Smooth muscle cell (in vitro differentiated cells): ENCODE data around the gene CGB7. TPM values are rescaled to one million over a fixed set of nuclear protein-coding genes. Genes with fewer than 3 reads are reported as not detected.

Source experiments
- DNase-seq: peaks from one replicate; lab custom pipeline; 2025; ENCODE audit not compliant: unreplicated experiment; lab: John Stamatoyannopoulos, UW
- H2AFZ ChIP-seq: fragments of 200-600 bp; sonication (generic); 2 replicates; pipeline ENCODE4 v1.6.0; 2016; ENCODE audit warnings: antibody characterized with exemption, low read depth, mild to moderate bottlenecking
- H3F3A ChIP-seq: fragments of 200-600 bp; sonication (generic); 2 replicates; pipeline ENCODE4 v1.6.0; 2017; ENCODE audit warnings: antibody characterized with exemption, low read depth
- H3K27ac ChIP-seq: fragments of 200-600 bp; sonication (generic); 2 replicates; pipeline ENCODE4 v1.5.1; 2016; ENCODE audit warnings: low read depth, mild to moderate bottlenecking
- H3K27me3 ChIP-seq: fragments of 200-600 bp; sonication (generic); 2 replicates; pipeline ENCODE4 v1.6.1; 2016; ENCODE audit warnings: low read depth, mild to moderate bottlenecking
- H3K36me3 ChIP-seq: fragments of 200-600 bp; sonication (generic); 2 replicates; pipeline ENCODE4 v1.5.1; 2016; ENCODE audit warnings: low read depth
- H3K4me1 ChIP-seq: fragments of 200-600 bp; sonication (generic); 2 replicates; pipeline ENCODE4 v1.5.1; 2016; ENCODE audit warnings: low read depth
- H3K4me2 ChIP-seq: fragments of 200-600 bp; sonication (generic); 2 replicates; pipeline ENCODE4 v1.6.0; 2016; ENCODE audit warnings: mild to moderate bottlenecking
- H3K4me3 ChIP-seq: fragments of 200-600 bp; sonication (generic); 2 replicates; pipeline ENCODE4 v1.5.1; 2016; ENCODE audit warnings: mild to moderate bottlenecking
- H3K79me2 ChIP-seq: fragments of 200-600 bp; sonication (generic); 2 replicates; pipeline ENCODE4 v1.6.0; 2016; ENCODE audit warnings: low read depth, mild to moderate bottlenecking
- H3K9ac ChIP-seq: fragments of 200-600 bp; sonication (generic); 2 replicates; pipeline ENCODE4 v1.6.0; 2016; ENCODE audit warnings: low read depth
- H3K9me3 ChIP-seq: fragments of 200-600 bp; sonication (generic); replicated peaks from 2 replicates; pipeline ENCODE4 v1.5.1; 2016; ENCODE audit warnings: low read depth
- H4K20me1 ChIP-seq: fragments of 200-600 bp; sonication (generic); 2 replicates; pipeline ENCODE4 v1.6.0; 2016; ENCODE audit warnings: low read depth
- CTCF ChIP-seq: fragments of 200-600 bp; sonication (generic); IDR thresholded peaks from 2 replicates; pipeline ENCODE4 v1.5.1; 2017; ENCODE audit warnings: borderline replicate concordance, mild to moderate bottlenecking, antibody characterized with exemption; ENCODE audit not compliant: insufficient read depth, poor library complexity, severe bottlenecking
- WGBS: methylation state at CpG from one replicate; pipeline ENCODE4 v1.1.7; 2016; ENCODE audit warnings: low lambda C conversion rate; 5-methylcytosine and 5-hydroxymethylcytosine counted together
- polyA plus RNA-seq: library from polyadenylated mRNA; unstranded; fragments of >200 nt; fragmentation: Nextera tagmentation; extraction: Ambion mirVana; gene quantifications from 2 replicates; pipeline ENCODE4 v1.2.1, GENCODE V29; 2016
- total RNA-seq: library from RNA; depleted of rRNA; stranded (reverse); fragments of >200 nt; gene quantifications from 2 replicates; pipeline ENCODE4 v1.2.3, GENCODE V29; 2014

Gene CGB7
- total and polyA plus RNA-seq, 2 experiments from 2014 or later, result 2.0 to 2.5 TPM

- Histone ChIP-seq H4K20me1 (no peaks in the 10 kb centered on the region), H3F3A (no peaks in the 10 kb centered on the region), H3K4me1 (no peaks in the 10 kb centered on the region), H3K27me3 (no peaks in the 10 kb centered on the region), H3K9me3 (no peaks in the 10 kb centered on the region), H3K36me3 (no peaks in the 10 kb centered on the region), H3K9ac (no peak overlapping the region), H3K4me3 (no peak overlapping the region), H3K79me2 (no peaks in the 10 kb centered on the region), H2AFZ (no peak overlapping the region), H3K4me2 (no peak overlapping the region), H3K27ac (no peak overlapping the region)
- TF ChIP-seq CTCF, result no peak
- no peak for DNase-seq
- 93% methylated on average over 17 of the region's 17 CpGs for WGBS
These were observed 46.4 kb downstream of the CGB7 start for GRCh38 chr19:49011194-49011593.

- no peak overlapping the region for H2AFZ ChIP-seq
- no peaks in the 10 kb centered on the region for H3F3A ChIP-seq
- no peaks in the 10 kb centered on the region for H3K4me1 ChIP-seq
- 99% methylated on average over 11 of the region's 18 CpGs for WGBS
- no peak overlapping the region for H3K9ac ChIP-seq
- H3K4me3 ChIP-seq, result no peak overlapping the region
- no peaks in the 10 kb centered on the region for H3K36me3 ChIP-seq
- DNase-seq, result no peak
- H3K9me3 ChIP-seq, result no peaks in the 10 kb centered on the region
- H3K79me2 ChIP-seq, result no peaks in the 10 kb centered on the region
- no peaks in the 10 kb centered on the region for H4K20me1 ChIP-seq
- H3K27ac ChIP-seq, result no peak overlapping the region
- H3K27me3 ChIP-seq, result no peaks in the 10 kb centered on the region
- H3K4me2 ChIP-seq, result no peak overlapping the region
- no peak for TF ChIP-seq CTCF
These were observed 47.1 kb downstream of the CGB7 start for GRCh38 chr19:49010453-49010852.

GRCh38 chr19:49009828-49010227 lies 47.7 kb downstream of the CGB7 start:
- 96% methylated on average over 18 of the region's 18 CpGs for WGBS
- Histone ChIP-seq H3K4me1 (no peaks in the 10 kb centered on the region), H3K4me3 (no peak overlapping the region), H3K27me3 (no peaks in the 10 kb centered on the region), H3K4me2 (no peak overlapping the region), H3K9me3 (no peaks in the 10 kb centered on the region), H3K9ac (no peak overlapping the region), H2AFZ (no peak overlapping the region), H3F3A (no peaks in the 10 kb centered on the region), H3K79me2 (no peaks in the 10 kb centered on the region), H3K36me3 (no peaks in the 10 kb centered on the region), H4K20me1 (no peaks in the 10 kb centered on the region), H3K27ac (no peak overlapping the region)
- no peak for TF ChIP-seq CTCF
- DNase-seq, result no peak

- Histone ChIP-seq H3K4me3 (no peak overlapping the region), H3K36me3 (no peaks in the 10 kb centered on the region), H3K9ac (no peak overlapping the region), H4K20me1 (no peaks in the 10 kb centered on the region), H3K79me2 (no peaks in the 10 kb centered on the region), H3K27ac (no peak overlapping the region), H3K27me3 (no peaks in the 10 kb centered on the region), H2AFZ (no peak overlapping the region), H3K9me3 (no peaks in the 10 kb centered on the region), H3K4me2 (no peak overlapping the region), H3K4me1 (no peaks in the 10 kb centered on the region), H3F3A (no peaks in the 10 kb centered on the region)
- no peak for TF ChIP-seq CTCF
- no peak for DNase-seq
- 98% methylated on average over 22 of the region's 22 CpGs for WGBS
These were observed 50.6 kb downstream of the CGB7 start for GRCh38 chr19:49006905-49007304.
